Mesothelial cell of epicardium (in vitro differentiated cells): ENCODE measurements around the gene ATP8B4. TPM values are rescaled to one million over a fixed set of nuclear protein-coding genes. Genes with fewer than 3 reads are reported as not detected.

Experiments used
- DNase-seq, 2 experiments: peaks; one replicate each; pipeline ENCODE4 v3.0.0; 2021; ENCODE audit warnings: low spot score in 2 of 2; ENCODE audit not compliant: unreplicated experiment in 2 of 2
- H3K27ac Mint-ChIP-seq: 2 replicates; pipeline ENCODE4 v1.8.0; 2021; ENCODE audit warnings: mixed read lengths
- H3K27me3 Mint-ChIP-seq: 2 replicates; pipeline ENCODE4 v1.8.0; 2021; ENCODE audit warnings: low read depth, mixed read lengths
- H3K36me3 Mint-ChIP-seq: 2 replicates; pipeline ENCODE4 v1.8.0; 2021; ENCODE audit warnings: mixed read lengths
- H3K4me1 Mint-ChIP-seq: 2 replicates; pipeline ENCODE4 v1.8.0; 2021; ENCODE audit warnings: mixed read lengths
- H3K4me3 Mint-ChIP-seq: 2 replicates; pipeline ENCODE4 v1.8.0; 2021; ENCODE audit warnings: mild to moderate bottlenecking, moderate library complexity, mixed read lengths
- H3K9me3 Mint-ChIP-seq: 2 replicates; pipeline ENCODE4 v1.8.0; 2021; ENCODE audit warnings: mixed read lengths
- CTCF ChIP-seq: fragments of 200-600 bp; sonication (generic); IDR thresholded peaks from one replicate; pipeline ENCODE4 v1.5.0; 2021; ENCODE audit warnings: antibody characterized with exemption; ENCODE audit not compliant: unreplicated experiment
- total RNA-seq: library from RNA; stranded (reverse); gene quantifications from 3 replicates; pipeline ENCODE4 v1.2.1, GENCODE V29; 2021

ATP8B4 gene
- total RNA-seq, 1 donor from 2014 or later: 1.8 TPM

- no peak for DNase-seq
- Mint-ChIP-seq H3K27me3 (no peaks in the 10 kb centered on the region), H3K9me3 (peaks cover 4% of the 10 kb centered on the region), H3K4me3 (no peak overlapping the region), H3K36me3 (peaks cover 2% of the 10 kb centered on the region), H3K4me1 (peaks cover 67% of the 10 kb centered on the region), H3K27ac (peak overlapping the region; percentile 66)
- no peak for TF ChIP-seq CTCF
These were observed 220.3 kb downstream of the ATP8B4 start for GRCh38 chr15:49898575-49899283.

GRCh38 chr15:49898097-49898496, 220.9 kb downstream of the ATP8B4 start:
- no peak for TF ChIP-seq CTCF
- Mint-ChIP-seq H3K27ac (no peak overlapping the region), H3K27me3 (no peaks in the 10 kb centered on the region), H3K36me3 (peaks cover 2% of the 10 kb centered on the region), H3K4me1 (peaks cover 62% of the 10 kb centered on the region), H3K9me3 (peaks cover 4% of the 10 kb centered on the region), H3K4me3 (no peak overlapping the region)
- no peak for DNase-seq

GRCh38 chr15:49895347-49896223, 223.4 kb downstream of the ATP8B4 start:
- H3K27ac Mint-ChIP-seq: peak overlapping the region; percentile 79
- no peak for TF ChIP-seq CTCF
- peaks cover 2% of the 10 kb centered on the region for H3K36me3 Mint-ChIP-seq
- H3K9me3 Mint-ChIP-seq: peaks cover 4% of the 10 kb centered on the region
- H3K4me1 Mint-ChIP-seq: peaks cover 39% of the 10 kb centered on the region
- no peak overlapping the region for H3K4me3 Mint-ChIP-seq
- no peaks in the 10 kb centered on the region for H3K27me3 Mint-ChIP-seq
- DNase-seq: no peak

GRCh38 chr15:49890689-49891088, 228.3 kb downstream of the ATP8B4 start:
- H3K36me3 Mint-ChIP-seq: no peaks in the 10 kb centered on the region
- H3K27me3 Mint-ChIP-seq: no peaks in the 10 kb centered on the region
- no peak overlapping the region for H3K4me3 Mint-ChIP-seq
- no peaks in the 10 kb centered on the region for H3K9me3 Mint-ChIP-seq
- no peak for TF ChIP-seq CTCF
- DNase-seq: no peak
- H3K27ac Mint-ChIP-seq: no peak overlapping the region
- peaks cover 28% of the 10 kb centered on the region for H3K4me1 Mint-ChIP-seq

GRCh38 chr15:49889536-49889935, 229.5 kb downstream of the ATP8B4 start:
- peaks cover 5% of the 10 kb centered on the region for H3K9me3 Mint-ChIP-seq
- peaks cover 4% of the 10 kb centered on the region for H3K36me3 Mint-ChIP-seq
- TF ChIP-seq CTCF: no peak
- H3K27ac Mint-ChIP-seq: no peak overlapping the region
- H3K4me3 Mint-ChIP-seq: no peak overlapping the region
- H3K27me3 Mint-ChIP-seq: no peaks in the 10 kb centered on the region
- no peak for DNase-seq
- peaks cover 19% of the 10 kb centered on the region for H3K4me1 Mint-ChIP-seq
